GM18867 (cell line): ENCODE results near the gene SAG.
"Not testable (repeated sequence)": the region's sequence is repeated elsewhere in the genome, so short reads cannot be mapped to it uniquely, and the experiment has no call there.

ENCODE experiments used
- ATAC-seq: cut with Tn5 transposase; IDR thresholded peaks from one replicate; pipeline ENCODE4 v1.9.1; 2021; ENCODE audit warnings: mild to moderate bottlenecking, moderate library complexity; ENCODE audit not compliant: unreplicated experiment

SAG gene

DNA sequence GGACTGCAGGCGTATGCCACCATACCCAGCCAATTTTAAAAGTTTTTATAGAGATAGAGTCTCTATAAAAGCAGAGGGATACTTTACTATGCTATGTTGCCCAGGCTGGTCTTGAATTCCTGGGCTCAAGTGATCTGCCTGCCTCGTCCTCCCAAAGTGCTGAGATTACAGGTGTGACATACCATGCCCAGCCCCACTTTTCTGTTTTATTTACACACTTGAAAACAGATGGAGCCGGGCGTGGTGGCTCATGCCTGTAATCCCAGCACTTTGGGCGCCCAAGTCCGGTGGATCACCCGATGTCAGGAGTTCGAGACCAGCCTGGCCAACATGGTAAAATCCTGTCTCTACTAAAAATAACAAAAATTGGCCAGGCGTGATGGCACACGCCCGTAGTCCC is 67.2 kb downstream of the SAG start:
- not testable (repeated sequence) for ATAC-seq

DNA sequence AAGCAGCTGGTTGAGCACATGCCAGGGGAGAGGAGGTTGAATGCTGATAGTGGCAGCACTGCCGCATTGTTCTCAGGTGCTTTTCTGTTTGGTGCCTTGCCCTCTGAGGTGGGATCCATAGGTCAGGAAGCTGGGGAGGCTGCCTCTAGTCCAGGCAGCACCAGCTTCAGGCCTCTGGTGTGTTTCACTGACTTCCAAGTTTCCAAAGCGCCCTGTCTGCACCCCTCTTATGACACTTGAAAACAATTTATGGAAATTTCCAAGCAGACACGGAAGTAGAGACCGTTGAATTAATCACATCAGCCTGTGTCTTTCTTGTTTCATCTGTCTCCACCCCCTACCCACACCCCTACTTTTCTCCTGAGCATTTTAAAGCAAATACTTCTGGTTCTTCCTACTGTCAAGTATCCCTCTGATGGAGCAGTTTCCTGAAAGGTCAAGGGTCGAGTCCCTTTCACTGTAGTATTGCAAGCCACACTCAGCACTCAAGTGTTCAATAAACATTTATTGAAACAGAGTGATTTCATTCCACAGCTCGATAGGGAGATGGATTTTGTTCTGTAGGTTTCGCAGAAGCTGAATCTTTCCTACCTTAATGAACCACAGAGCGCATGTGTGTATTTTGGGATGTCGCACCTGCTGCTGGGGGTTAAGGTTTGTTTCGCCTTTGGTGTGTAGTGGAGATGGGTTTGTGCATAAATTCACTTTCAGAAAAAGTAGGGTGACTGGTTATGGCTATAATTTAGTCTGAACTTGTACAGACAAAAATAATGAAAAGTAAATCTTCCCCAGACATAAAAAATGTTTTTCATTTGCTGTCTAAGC is 68.1 kb downstream of the SAG start:
- ATAC-seq = no peak

DNA sequence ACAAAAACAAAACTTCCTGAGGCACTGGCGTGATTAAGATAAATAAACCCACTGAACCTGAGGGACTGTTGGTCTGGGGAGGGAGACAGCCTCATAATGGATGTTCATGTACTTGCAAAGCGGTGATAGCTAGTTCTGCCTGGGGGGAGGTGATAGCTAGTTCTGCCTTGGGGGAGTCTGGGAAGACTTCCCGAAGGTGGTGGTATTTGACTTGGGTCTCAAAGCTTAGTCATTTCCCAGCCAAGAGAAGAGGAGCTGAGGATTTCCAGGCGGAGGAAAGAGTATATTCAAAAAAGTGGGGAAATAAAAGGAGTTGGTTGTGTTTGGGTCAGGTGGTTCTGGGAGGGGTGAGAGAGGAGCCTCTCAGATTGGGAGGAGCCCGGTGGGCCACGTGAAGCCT is 71.4 kb downstream of the SAG start:
- no peak for ATAC-seq

DNA sequence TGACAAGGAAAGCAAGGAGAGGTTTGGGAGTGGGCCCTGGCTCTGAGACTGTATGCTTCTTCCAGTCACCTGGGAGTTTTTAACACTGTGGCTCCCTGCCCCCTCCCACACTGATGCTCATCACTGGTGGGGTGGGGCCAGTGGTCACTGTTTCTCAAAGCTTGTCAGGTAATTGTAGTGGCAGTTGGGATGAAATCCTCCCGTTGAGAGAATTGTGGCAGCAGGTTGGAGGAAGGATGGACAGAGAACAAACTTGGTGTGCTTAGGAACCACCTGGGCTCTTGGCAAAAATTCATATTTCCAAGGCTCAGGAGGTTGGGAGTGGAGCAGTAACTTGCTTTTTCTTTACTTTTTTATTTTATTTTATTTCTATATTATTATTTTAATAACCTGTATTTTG is 71.8 kb downstream of the SAG start:
- no peak for ATAC-seq

DNA sequence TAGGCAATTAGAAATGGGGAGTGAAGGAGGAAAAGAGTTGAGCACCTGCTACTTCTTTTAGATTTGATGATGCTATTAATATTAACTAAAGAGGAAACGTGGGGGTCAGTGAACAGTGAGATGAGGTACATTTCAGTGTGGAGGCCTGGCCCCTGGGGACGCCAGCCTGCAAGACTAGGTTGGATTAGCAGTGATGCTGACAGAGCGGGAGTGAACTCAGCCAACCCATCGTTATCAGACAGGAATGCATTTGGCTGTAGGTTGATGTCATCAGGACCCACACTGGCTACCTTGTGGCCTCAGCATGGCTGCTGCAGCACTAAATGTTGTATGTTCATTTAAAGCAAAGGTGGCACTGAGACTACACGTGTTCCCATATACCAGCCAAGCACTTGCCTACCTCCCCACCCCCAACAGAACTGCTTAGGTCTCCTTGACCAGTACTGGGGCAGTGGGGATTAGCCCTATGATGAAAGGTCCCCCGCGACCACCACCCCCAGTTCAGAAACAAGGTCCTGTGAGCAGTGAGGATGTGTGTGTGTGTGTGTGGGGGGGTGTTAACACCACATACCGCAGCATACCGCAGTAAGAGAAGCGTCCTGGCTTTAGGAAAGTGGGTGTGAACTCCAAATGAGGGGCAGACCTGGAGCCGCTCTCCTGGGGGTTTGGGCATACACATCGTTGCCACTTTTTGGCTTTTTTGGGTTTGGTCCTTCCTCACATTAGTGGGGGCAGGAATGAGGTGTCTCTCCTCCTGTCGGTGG is 72.7 kb downstream of the SAG start:
- ATAC-seq = no peak

DNA sequence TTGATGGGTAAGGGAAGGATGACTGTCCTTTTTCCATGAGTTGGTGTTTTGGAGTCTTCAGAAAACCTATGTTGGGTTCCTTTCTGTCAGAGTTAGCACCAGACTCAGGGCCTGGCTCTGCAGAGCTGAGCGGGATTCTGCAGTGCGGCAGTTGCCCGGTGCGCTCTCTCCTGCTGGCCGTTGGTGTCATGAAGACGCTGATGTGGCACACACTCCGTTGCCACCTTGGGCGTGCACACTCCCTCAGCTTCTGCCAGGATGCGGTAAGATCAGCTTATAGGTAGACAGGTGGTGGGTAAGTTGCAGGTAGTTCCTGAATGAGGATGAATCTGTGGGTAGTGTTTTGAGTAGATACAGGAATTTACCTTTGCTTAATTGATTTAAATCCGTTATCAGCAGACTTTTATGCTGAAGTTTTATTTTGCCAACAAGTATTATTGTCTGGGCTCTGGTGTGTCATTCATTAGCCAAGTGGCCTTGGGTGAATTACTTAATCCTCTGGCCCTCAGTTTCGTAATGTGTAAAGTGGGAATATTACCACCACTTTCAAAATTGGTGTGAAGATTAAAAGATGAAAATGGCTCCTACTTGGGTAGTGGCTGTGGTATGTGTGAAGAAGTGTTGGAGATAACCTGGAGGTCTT is 73.5 kb downstream of the SAG start:
- no peak for ATAC-seq

- no peak for ATAC-seq
These were observed 74.0 kb downstream of the SAG start for GRCh38 chr2:233381638-233381995.

DNA sequence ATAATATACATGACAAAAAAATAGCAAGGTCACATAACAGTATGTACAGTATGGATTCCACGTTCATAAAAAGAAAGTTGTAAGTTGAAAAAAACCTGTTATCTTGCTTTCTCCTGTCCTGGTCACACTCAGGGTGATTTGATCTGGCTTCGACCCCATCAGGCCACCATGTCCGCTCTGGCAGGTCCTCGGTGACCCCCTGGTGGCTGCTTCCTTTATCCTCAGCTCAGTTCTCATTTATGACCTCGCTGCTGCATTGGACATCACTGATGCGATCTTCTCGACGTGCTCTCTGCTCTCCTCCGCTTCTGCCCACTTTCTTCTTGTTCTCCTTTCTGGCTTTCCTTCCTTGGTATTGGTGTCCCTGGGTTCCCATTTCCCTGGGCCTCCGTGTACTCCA is 76.4 kb downstream of the SAG start:
- ATAC-seq = no peak

- ATAC-seq = peak; percentile 11
These were observed 77.3 kb downstream of the SAG start for GRCh38 chr2:233384811-233385488.

GRCh38 chr2:233385489-233386044 is 78.0 kb downstream of the SAG start:
- ATAC-seq = peak; percentile 76

- no peak for ATAC-seq
These were observed 78.9 kb downstream of the SAG start for GRCh38 chr2:233386382-233387041.

DNA sequence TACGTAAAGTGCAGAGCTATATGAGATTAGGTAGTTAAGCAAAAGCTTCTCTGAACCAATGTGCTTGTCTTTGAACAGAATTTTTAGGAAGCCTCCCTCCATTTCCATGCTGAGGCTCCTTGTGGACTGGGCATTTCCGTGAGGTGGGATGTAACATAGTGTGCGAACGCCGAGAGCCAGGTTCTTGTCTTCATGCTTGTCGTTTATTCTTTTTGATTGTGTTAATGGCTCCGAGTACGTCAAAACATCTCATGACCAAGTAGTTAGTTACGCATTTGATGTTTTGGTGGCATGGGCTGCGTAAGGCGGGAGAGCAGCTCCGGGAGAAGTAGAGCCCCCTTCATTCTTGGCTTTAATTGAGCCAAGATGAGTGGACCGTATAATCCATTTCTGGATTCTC is 79.6 kb downstream of the SAG start:
- no peak for ATAC-seq

GRCh38 chr2:233387667-233388528 is 80.3 kb downstream of the SAG start:
- no peak for ATAC-seq

GRCh38 chr2:233389601-233390125 is 82.0 kb downstream of the SAG start:
- ATAC-seq = no peak

GRCh38 chr2:233395687-233396086 is 88.1 kb downstream of the SAG start:
- no peak for ATAC-seq
